ENCODE results near the gene PCDHA3. TPM values are rescaled to one million over a fixed set of nuclear protein-coding genes. Genes with fewer than 3 reads are reported as not detected.

PCDHA3 gene
- total and polyA plus RNA-seq, 2 of the 8 experiments (the other 6 are each of a cell fraction or from before 2014, with no cell fraction given), result 0.48 to 0.67 TPM

DNA sequence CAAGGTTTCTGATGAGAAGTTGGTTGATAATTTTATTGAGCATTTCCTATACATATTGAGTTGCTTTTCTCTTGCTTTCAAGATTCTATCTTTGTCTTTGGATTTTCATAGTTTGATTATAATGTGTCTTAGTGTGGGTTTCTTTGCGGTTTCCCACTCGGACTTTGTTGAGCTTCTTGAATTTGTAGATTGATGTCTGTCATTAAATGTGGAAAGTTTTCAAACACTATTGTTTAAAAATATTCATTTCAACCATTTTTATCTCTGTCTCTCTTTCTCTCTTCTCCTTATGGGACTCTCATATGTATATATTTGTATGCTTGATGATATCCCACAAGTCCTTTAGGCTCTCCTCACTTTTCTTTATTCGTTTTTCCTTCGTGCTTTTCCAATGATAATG, 33.4 kb upstream of the PCDHA3 start:
- Histone ChIP-seq H3K79me2 (ENCODE audit: control insufficient read depth in 1 of 2, insufficient read depth in 2 of 2, low read length in 2 of 2) (no peaks in the 10 kb centered on the region), H3K18ac (ENCODE audit: extremely low read depth, low read length) (no peak overlapping the region), H3K27me3 (replicated peaks in 1 of 4; ENCODE audit: control insufficient read depth in 3 of 4, extremely low read depth in 1 of 4, insufficient read depth in 3 of 4, low read length in 3 of 4) (no peaks in the 10 kb centered on the region), H4K20me1 (replicated peaks in 1 of 2; ENCODE audit: control insufficient read depth in 1 of 2, insufficient read depth in 2 of 2, low read length in 2 of 2) (no peaks in the 10 kb centered on the region), H3K23ac (ENCODE audit: insufficient read length) (no peak overlapping the region), H3K4me3 (ENCODE audit: extremely low read depth in 1 of 4, insufficient read depth in 2 of 4, low read depth in 3 of 4, low read length in 4 of 4) (no peak overlapping the region), H3K9ac (replicated peaks in 1 of 4; ENCODE audit: extremely low read depth in 1 of 4, low read depth in 3 of 4, low read length in 3 of 4) (no peak overlapping the region), H3K4ac (replicated peaks; ENCODE audit: insufficient read length, low read depth, low read length) (no peak overlapping the region), H3K27ac (ENCODE audit: low read depth, low read length) (no peak overlapping the region), H2BK5ac (ENCODE audit: low read depth, low read length) (no peak overlapping the region), H4K5ac (ENCODE audit: insufficient read length, low read depth, low read length) (no peak overlapping the region), H2BK20ac (ENCODE audit: low read length) (no peak overlapping the region), H2BK15ac (ENCODE audit: low read length) (no peak overlapping the region), H3K9me3 (ENCODE audit: insufficient read depth in 2 of 2, low read depth in 1 of 2, low read length in 1 of 2) (peaks cover 52 to 72% of the 10 kb centered on the region in 2 experiments), H2BK120ac (replicated peaks; ENCODE audit: low read depth, low read length) (no peak overlapping the region), H3K36me3 (ENCODE audit: control insufficient read depth in 2 of 4, insufficient read depth in 4 of 4, low read length in 3 of 4) (no peaks in the 10 kb centered on the region; a peak in 1 of 8 replicates), H3K23me2 (ENCODE audit: low read depth, low read length) (no peaks in the 10 kb centered on the region), H4K91ac (replicated peaks; ENCODE audit: insufficient read length, low read length) (no peak overlapping the region), H3K14ac (ENCODE audit: insufficient read length) (no peak overlapping the region), H2AFZ (ENCODE audit: low read length) (no peak overlapping the region), H4K8ac (ENCODE audit: extremely low read depth, insufficient read depth, low read length) (no peak overlapping the region), H3K4me1 (replicated peaks in 1 of 4; ENCODE audit: control insufficient read depth in 3 of 4, insufficient read depth in 4 of 4, low read length in 3 of 4) (no peaks in the 10 kb centered on the region), H3K79me1 (ENCODE audit: low read depth, low read length) (no peaks in the 10 kb centered on the region), H2AK5ac (ENCODE audit: low read depth, low read length) (no peak overlapping the region), H3K56ac (replicated peaks; ENCODE audit: insufficient read length, low read depth, low read length) (no peak overlapping the region), H2BK12ac (ENCODE audit: low read depth, low read length) (no peak overlapping the region), H3K4me2 (ENCODE audit: insufficient read depth in 1 of 2, low read depth in 2 of 2, low read length in 2 of 2) (no peak overlapping the region)
- DNase-seq (ENCODE audit: low read depth in 1 of 2, low spot score in 2 of 2), result no peak
- CTCF ChIA-PET (ENCODE audit: partially characterized antibody), result interaction anchor here (1.8 kb wide), 1 partner anchor 19 kb away, joined by 6 read pairs; the partner anchor contains the start of gene PCDHA1
- 85% methylated on average over 4 of the region's 4 CpGs; no CpG with 5 or more reads in 1 of the 2 experiments for WGBS, 2 experiments (ENCODE audit: extremely low coverage in 1 of 2, insufficient coverage in 1 of 2, insufficient read length in 1 of 2, insufficient replicate concordance in 2 of 2, low coverage in 1 of 2, low lambda C conversion rate in 2 of 2, missing lambda C conversion rate in 1 of 2)
- POLR2A ChIA-PET (ENCODE audit: partially characterized antibody), result no interaction called here
- no peak for FAIRE-seq
- TF ChIP-seq HDAC6 (IDR thresholded peaks at IDR 0.05; ENCODE audit: low read depth, low read length) (no peak), SIN3A (conservative IDR thresholded peaks at IDR 0.05 in 1 of 2, IDR thresholded peaks at IDR 0.05 in 1 of 2; ENCODE audit: low read depth in 1 of 2, low read length in 2 of 2) (no peak), EGR1 (IDR thresholded peaks at IDR 0.05; ENCODE audit: borderline replicate concordance, low read depth, low read length) (no peak), YY1 (IDR thresholded peaks at IDR 0.05; ENCODE audit: low read depth, low read length) (no peak), FOSL1 (IDR thresholded peaks at IDR 0.05; ENCODE audit: insufficient read depth, low read depth, low read length) (no peak), EZH2 (IDR thresholded peaks at IDR 0.05; ENCODE audit: low read depth, low read length, severe bottlenecking) (no peak), BCL11A (IDR thresholded peaks at IDR 0.05; ENCODE audit: low read depth in 2 of 2, low read length in 2 of 2) (no peak), CBX8 (IDR thresholded peaks at IDR 0.05; ENCODE audit: borderline replicate concordance, low read depth, low read length) (no peak), RAD21 (IDR thresholded peaks at IDR 0.05 in 1 of 2, conservative IDR thresholded peaks at IDR 0.05 in 1 of 2; ENCODE audit: low read depth in 2 of 2, low read length in 2 of 2) (no peak), EP300 (IDR thresholded peaks at IDR 0.05; ENCODE audit: borderline replicate concordance in 1 of 2, low read depth in 2 of 2, low read length in 2 of 2) (no peak)
